ENCODE results near the gene RFNG.
A peak's percentile ranks its signal among the peaks of the same experiment; 100 is the strongest.
"Not testable (repeated sequence)": the region's sequence is repeated elsewhere in the genome, so short reads cannot be mapped to it uniquely, and the experiment has no call there.

Gene RFNG

GRCh38 chr17:82041144-82041814 lies 10.3 kb downstream of the RFNG start:
- no peak for DNase-seq

GRCh38 chr17:82039695-82040299 lies 11.8 kb downstream of the RFNG start:
- DNase-seq = no peak

GRCh38 chr17:82038796-82039409 lies 12.7 kb downstream of the RFNG start:
- DNase-seq = not testable (repeated sequence)

- DNase-seq = no peak
Measured at GRCh38 chr17:82037889-82038195, 13.8 kb downstream of the RFNG start.

GRCh38 chr17:82037092-82037888 lies 14.3 kb downstream of the RFNG start, which contains the start of gene DCXR:
DCXR (minus strand) TSS chr17:82037697; CDS start chr17:82037682, 15 bp downstream.
- peak; percentile 88 to 96 for DNase-seq

GRCh38 chr17:82036634-82037091 lies 14.9 kb downstream of the RFNG start:
- DNase-seq = no peak

GRCh38 chr17:82035956-82036633 lies 15.5 kb downstream of the RFNG start:
- no peak for DNase-seq

GRCh38 chr17:82035488-82035887 lies 16.1 kb downstream of the RFNG start:
- DNase-seq = no peak

GRCh38 chr17:82034371-82035011 lies 17.1 kb downstream of the RFNG start:
- no peak for DNase-seq

- DNase-seq = no peak
Measured at GRCh38 chr17:82033359-82034085, 18.1 kb downstream of the RFNG start.

GRCh38 chr17:82031885-82032627 lies 19.6 kb downstream of the RFNG start:
- peak in 1 of 2 experiments; percentile 41 for DNase-seq

- peak in 1 of 2 experiments; percentile 42 for DNase-seq
Measured at GRCh38 chr17:82031303-82031884, 20.2 kb downstream of the RFNG start, which contains the start of gene RAC3. RAC3 (plus strand) TSS chr17:82031678; CDS start chr17:82031762, 84 bp downstream.

- DNase-seq = peak; percentile 40 to 50
Measured at GRCh38 chr17:82030470-82031302, 20.9 kb downstream of the RFNG start.

GRCh38 chr17:82029990-82030469 lies 21.6 kb downstream of the RFNG start:
- DNase-seq = no peak

GRCh38 chr17:82029391-82029790 lies 22.2 kb downstream of the RFNG start:
- no peak for DNase-seq

- no peak for DNase-seq
Measured at GRCh38 chr17:82028966-82029365, 22.6 kb downstream of the RFNG start.

GRCh38 chr17:82028246-82028645 lies 23.4 kb downstream of the RFNG start:
- DNase-seq = no peak

- no peak for DNase-seq
Measured at GRCh38 chr17:82025401-82026107, 26.1 kb downstream of the RFNG start.
